Spleen (tissue), 11 donors: Measurements from ENCODE around the gene HAPLN2. TPM values are rescaled to one million over a fixed set of nuclear protein-coding genes. Genes with fewer than 3 reads are reported as not detected.

Experiments used
- DNase-seq: peaks from one replicate; pipeline ENCODE4 v3.0.0-alpha.2; 2020
- H3K27ac ChIP-seq, 8 donors: fragments of 200-600 bp; sonication (generic) in 7 of 8; 1 replicate in 4 of 8; 2 replicates in 4 of 8; pipeline versions ENCODE4 v1.5.0 to v1.8.0; 2016 to 2021; ENCODE audit warnings: inconsistent platforms in 4 of 8, mild to moderate bottlenecking in 4 of 8, moderate library complexity in 1 of 8
- H3K27me3 ChIP-seq, 7 donors: fragments of 200-600 bp; sonication (generic) in 6 of 7; replicated peaks in 1 of 7; 1 replicate in 4 of 7; 2 replicates in 3 of 7; pipeline versions ENCODE4 v1.5.0 to v1.8.0; 2016 to 2021; ENCODE audit warnings: inconsistent platforms in 3 of 7, mild to moderate bottlenecking in 1 of 7
- H3K36me3 ChIP-seq, 6 donors: fragments of 200-600 bp; sonication (generic) in 5 of 6; 1 replicate in 4 of 6; 2 replicates in 2 of 6; pipeline versions ENCODE4 v1.5.0 to v1.8.0; 2016 to 2021; ENCODE audit warnings: inconsistent platforms in 2 of 6
- H3K4me1 ChIP-seq, 6 donors: fragments of 200-600 bp; sonication (generic) in 5 of 6; 1 replicate in 3 of 6; 2 replicates in 3 of 6; pipeline versions ENCODE4 v1.5.0 to v1.8.0; 2016 to 2021; ENCODE audit warnings: inconsistent platforms in 3 of 6
- H3K4me3 ChIP-seq, 8 donors: fragments of 200-600 bp; sonication (generic) in 7 of 8; 1 replicate in 4 of 8; 2 replicates in 4 of 8; pipeline versions ENCODE4 v1.5.0 to v1.8.0; 2016 to 2021; ENCODE audit warnings: inconsistent platforms in 4 of 8, mild to moderate bottlenecking in 4 of 8, moderate library complexity in 2 of 8
- H3K9me3 ChIP-seq, 8 donors: fragments of 200-600 bp; sonication (generic) in 7 of 8; 1 replicate in 4 of 8; 2 replicates in 4 of 8; pipeline versions ENCODE4 v1.5.0 to v1.8.0; 2016 to 2021; ENCODE audit warnings: inconsistent platforms in 4 of 8
- CTCF ChIP-seq, 11 experiments: fragments of 200-600 bp in 7 of 11; fragments of 450-650 bp in 4 of 11; sonication (generic) in 4 of 11; IDR thresholded peaks in 8 of 11; conservative IDR thresholded peaks in 3 of 11; 1 replicate in 7 of 11; 2 replicates in 4 of 11; pipeline versions ENCODE4 v1.4.0 to v1.8.0; 2016 to 2021; ENCODE audit warnings: antibody characterized with exemption in 11 of 11, inconsistent platforms in 4 of 11, mild to moderate bottlenecking in 1 of 11
- POLR2A ChIP-seq, 3 donors: fragments of 450-650 bp; IDR thresholded peaks; one replicate each; pipeline ENCODE4 v1.5.1; 2017; ENCODE audit warnings: antibody characterized with exemption in 3 of 3, mild to moderate bottlenecking in 1 of 3
- POLR2AphosphoS5 ChIP-seq, 3 donors: sonication (generic); formaldehyde crosslinking; IDR thresholded peaks; one replicate each; pipeline ENCODE4 v1.5.1; 2017; ENCODE audit warnings: antibody characterized with exemption in 3 of 3
- whole genome bisulfite sequencing, 5 donors: extraction: QIAGEN DNeasy Blood & Tissue Kit in 3 of 5; methylation state at CpG; one replicate each; pipeline versions ENCODE4 v1.1.5 to v1.1.7; 2013 to 2018; 5-methylcytosine and 5-hydroxymethylcytosine counted together
- intact Hi-C: fragments of 100-400 bp; cut with DNase I; formaldehyde crosslinking; loops from one replicate; pipeline ENCODE4 v1.15.0; 2023; ENCODE audit warnings: low total_unique reads
- polyA plus RNA-seq, 3 donors: library from polyadenylated mRNA; stranded (reverse); fragments of 200-250 nt; gene quantifications; one replicate each; pipeline ENCODE4 v1.2.1, GENCODE V29; 2013
- total RNA-seq, 7 donors: library from RNA; depleted of rRNA in 3 of 7; stranded (reverse); fragments of >200 nt in 3 of 7; fragmentation: NEBNext Ultra II Directional in 4 of 7; extraction: Animal tissue kit (Norgen Biotek cat#: 25700) in 4 of 7; gene quantifications; one replicate each; pipeline versions ENCODE4 v1.1.0 to v1.2.1, GENCODE V29; 2016 to 2021
- donor health status: healthy with polysubstance abuse.
- donor health status: DM: no; HTN: no; CAD: no; lungs with moderate emphysema.
- donor health status: DM: no; HTN: no; CAD: no.
- donor health status: Bipolar disorder and iron deficiency.
- donor health status: healthy.
- donor health status: DM: no; HTN: no; CAD: no.
- donor health status: DM: yes; HTN: yes; CAD: no.

Gene HAPLN2
- total and polyA plus RNA-seq, 10 donors, result 0.20 to 1.1 (median 0.36) TPM; not detected in 4

- intact Hi-C loops, result no loop called here
- H3K4me3 ChIP-seq, result no peak overlapping the region
- no peak for TF ChIP-seq CTCF (IDR thresholded peaks at IDR 0.05 in 8 of 11, conservative IDR thresholded peaks at IDR 0.05 in 3 of 11)
- TF ChIP-seq POLR2AphosphoS5 (IDR thresholded peaks at IDR 0.05), result no peak
- no peak for TF ChIP-seq POLR2A (IDR thresholded peaks at IDR 0.05)
- no peaks in the 10 kb centered on the region for H3K27me3 ChIP-seq
- H3K4me1 ChIP-seq, result peaks cover 6 to 29% (median 15%) of the 10 kb centered on the region in 6 donors
- 42 to 65% (median 49%) methylated on average over 5 of the region's 5 CpGs for WGBS, 5 donors
- no peaks in the 10 kb centered on the region for H3K9me3 ChIP-seq
- H3K27ac ChIP-seq, result no peak overlapping the region
- no peak for DNase-seq
- H3K36me3 ChIP-seq, result peaks cover 0 to 19% (median 9%) of the 10 kb centered on the region in 6 donors
Measured at GRCh38 chr1:156589546-156589945, 29.7 kb upstream of the HAPLN2 start.

GRCh38 chr1:156590326-156591180 lies 28.7 kb upstream of the HAPLN2 start:
- Histone ChIP-seq H3K36me3 (peaks cover 0 to 29% (median 19%) of the 10 kb centered on the region in 6 donors), H3K27ac (peak overlapping the region; percentile 75 to 91 (median 84)), H3K9me3 (no peaks in the 10 kb centered on the region), H3K4me1 (peaks cover 6 to 29% (median 15%) of the 10 kb centered on the region in 6 donors), H3K4me3 (peak overlapping the region in 2 of 8 donors; percentile 64 to 92), H3K27me3 (no peaks in the 10 kb centered on the region)
- DNase-seq, result no peak
- intact Hi-C loops, result no loop called here
- 81 to 89% (median 84%) methylated on average over 10 of the region's 10 CpGs for WGBS, 5 donors
- TF ChIP-seq POLR2AphosphoS5 (IDR thresholded peaks at IDR 0.05) (no peak), CTCF (IDR thresholded peaks at IDR 0.05 in 8 of 11, conservative IDR thresholded peaks at IDR 0.05 in 3 of 11) (no peak), POLR2A (IDR thresholded peaks at IDR 0.05) (no peak)

DNA sequence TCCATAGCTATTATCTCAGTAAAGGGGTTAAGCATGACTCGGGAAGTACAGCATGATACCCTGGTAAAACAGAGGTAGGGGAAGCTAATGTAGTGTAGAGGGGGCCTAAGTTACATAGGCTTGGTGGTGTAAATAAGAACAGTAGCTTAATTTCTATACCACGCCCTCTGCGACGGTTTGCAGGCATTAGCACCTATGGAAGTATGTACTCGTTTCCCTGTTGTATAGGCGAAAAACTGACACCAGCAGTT lies 28.1 kb upstream of the HAPLN2 start:
- 21 to 28% (median 23%) methylated on average over 6 of the region's 6 CpGs for WGBS, 5 donors

More for the DNA sequence above, 28.1 kb upstream of the HAPLN2 start:
- Histone ChIP-seq H3K4me3 (peak overlapping the region; percentile 57 to 92 (median 74)), H3K9me3 (no peaks in the 10 kb centered on the region), H3K27me3 (no peaks in the 10 kb centered on the region), H3K27ac (peak overlapping the region; percentile 75 to 91 (median 84)), H3K4me1 (peaks cover 6 to 29% (median 15%) of the 10 kb centered on the region in 6 donors), H3K36me3 (peaks cover 0 to 35% (median 25%) of the 10 kb centered on the region in 6 donors)
- intact Hi-C loops, result no loop called here
- TF ChIP-seq CTCF (IDR thresholded peaks at IDR 0.05 in 8 of 11, conservative IDR thresholded peaks at IDR 0.05 in 3 of 11), result no peak
- TF ChIP-seq POLR2AphosphoS5 (IDR thresholded peaks at IDR 0.05), result no peak
- no peak for TF ChIP-seq POLR2A (IDR thresholded peaks at IDR 0.05)
- DNase-seq, result no peak
